Gastroesophageal sphincter (tissue), 3 donors: Measurements from ENCODE around the gene CPNE5.

ENCODE experiments used
- CTCF ChIP-seq, 4 experiments: fragments of 200-600 bp in 2 of 4; fragments of 450-650 bp in 2 of 4; sonication (generic) in 1 of 4; IDR thresholded peaks; one replicate each; pipeline ENCODE4 v1.5.1; 2017 to 2019; ENCODE audit warnings: antibody characterized with exemption in 4 of 4, mild to moderate bottlenecking in 2 of 4, moderate library complexity in 2 of 4
- POLR2A ChIP-seq, 2 donors: fragments of 450-650 bp; IDR thresholded peaks; one replicate each; pipeline ENCODE4 v1.6.1; 2017; ENCODE audit warnings: antibody characterized with exemption in 2 of 2, mild to moderate bottlenecking in 2 of 2, moderate library complexity in 1 of 2

GRCh38 chr6:36838896-36839748 lies at the start of gene CPNE5:
- no peak for TF ChIP-seq POLR2A (IDR thresholded peaks at IDR 0.05)
- TF ChIP-seq CTCF (IDR thresholded peaks at IDR 0.05): no peak
